ENCODE measurements around the gene CHRNA7.

Gene CHRNA7

GRCh38 chr15:32089851-32090359 lies 59.6 kb downstream of the CHRNA7 start:
- no peak for DNase-seq

- DNase-seq, result no peak
These were observed 61.4 kb downstream of the CHRNA7 start for GRCh38 chr15:32091505-32092380.

GRCh38 chr15:32096213-32096612 lies 65.9 kb downstream of the CHRNA7 start:
- DNase-seq, result no peak

GRCh38 chr15:32096916-32097617 lies 66.8 kb downstream of the CHRNA7 start:
- no peak for DNase-seq

GRCh38 chr15:32098033-32098432 lies 67.7 kb downstream of the CHRNA7 start:
- no peak for DNase-seq

- no peak for DNase-seq
These were observed 68.9 kb downstream of the CHRNA7 start for GRCh38 chr15:32099097-32099785.

GRCh38 chr15:32099956-32100684 lies 69.8 kb downstream of the CHRNA7 start:
- no peak for DNase-seq

GRCh38 chr15:32104061-32104995 lies 74.0 kb downstream of the CHRNA7 start:
- DNase-seq, result no peak

- DNase-seq, result no peak
These were observed 75.2 kb downstream of the CHRNA7 start for GRCh38 chr15:32105258-32106241.

- no peak for DNase-seq
These were observed 76.4 kb downstream of the CHRNA7 start for GRCh38 chr15:32106401-32107381.

GRCh38 chr15:32107477-32108080 lies 77.3 kb downstream of the CHRNA7 start:
- no peak for DNase-seq

GRCh38 chr15:32108661-32109060 lies 78.3 kb downstream of the CHRNA7 start:
- DNase-seq, result no peak

GRCh38 chr15:32112101-32112500 lies 81.8 kb downstream of the CHRNA7 start:
- DNase-seq, result no peak

GRCh38 chr15:32113224-32113623 lies 82.9 kb downstream of the CHRNA7 start:
- DNase-seq, result no peak

- no peak for DNase-seq
These were observed 86.8 kb downstream of the CHRNA7 start for GRCh38 chr15:32117122-32117521.

- DNase-seq, result no peak
These were observed 89.0 kb downstream of the CHRNA7 start for GRCh38 chr15:32119286-32119685.

- DNase-seq, result no peak
These were observed 89.5 kb downstream of the CHRNA7 start for GRCh38 chr15:32119694-32120330.

All from hippocampal formation (tissue), 2 donors.